Ascending aorta (tissue), 2 donors: Measurements from ENCODE around the gene CEP97. TPM values are rescaled to one million over a fixed set of nuclear protein-coding genes. Genes with fewer than 3 reads are reported as not detected.
A peak's percentile ranks its signal among the peaks of the same experiment; 100 is the strongest.

Source experiments
- DNase-seq, 2 donors: peaks; one replicate each; pipeline ENCODE4 v3.0.0-alpha.2; 2019; ENCODE audit warnings: low spot score in 2 of 2
- H3K27ac ChIP-seq, 2 donors: fragments of 200-600 bp; sonication (generic); one replicate each; pipeline ENCODE4 v1.5.1; 2016 to 2017; ENCODE audit warnings: mild to moderate bottlenecking in 1 of 2
- H3K27me3 ChIP-seq: fragments of 200-600 bp; sonication (generic); one replicate; pipeline ENCODE4 v1.5.1; 2017
- H3K36me3 ChIP-seq, 2 donors: fragments of 200-600 bp; sonication (generic); one replicate each; pipeline ENCODE4 v1.5.1; 2016
- H3K4me1 ChIP-seq, 2 donors: fragments of 200-600 bp; sonication (generic); one replicate each; pipeline ENCODE4 v1.5.1; 2016 to 2017; ENCODE audit warnings: mild to moderate bottlenecking in 1 of 2
- H3K4me3 ChIP-seq, 2 donors: fragments of 200-600 bp; sonication (generic); one replicate each; pipeline ENCODE4 v1.5.1; 2016 to 2017; ENCODE audit warnings: mild to moderate bottlenecking in 1 of 2
- H3K9me3 ChIP-seq, 2 donors: fragments of 200-600 bp; sonication (generic); one replicate each; pipeline ENCODE4 v1.5.1; 2016
- CTCF ChIP-seq, 3 experiments: fragments of 200-600 bp in 2 of 3; fragments of 450-650 bp in 1 of 3; sonication (generic) in 2 of 3; IDR thresholded peaks; one replicate each; pipeline ENCODE4 v1.5.1; 2016 to 2019; ENCODE audit warnings: antibody characterized with exemption in 3 of 3, mild to moderate bottlenecking in 1 of 3, moderate library complexity in 1 of 3
- intact Hi-C: fragments of 100-400 bp; cut with DNase I; formaldehyde crosslinking; loops from one replicate; pipeline ENCODE4 v1.15.1; 2023
- total RNA-seq: library from RNA; depleted of rRNA; stranded (reverse); fragments of >200 nt; gene quantifications from one replicate; pipeline ENCODE4 v1.1.0, GENCODE V29; 2016

CEP97 gene, protein sequence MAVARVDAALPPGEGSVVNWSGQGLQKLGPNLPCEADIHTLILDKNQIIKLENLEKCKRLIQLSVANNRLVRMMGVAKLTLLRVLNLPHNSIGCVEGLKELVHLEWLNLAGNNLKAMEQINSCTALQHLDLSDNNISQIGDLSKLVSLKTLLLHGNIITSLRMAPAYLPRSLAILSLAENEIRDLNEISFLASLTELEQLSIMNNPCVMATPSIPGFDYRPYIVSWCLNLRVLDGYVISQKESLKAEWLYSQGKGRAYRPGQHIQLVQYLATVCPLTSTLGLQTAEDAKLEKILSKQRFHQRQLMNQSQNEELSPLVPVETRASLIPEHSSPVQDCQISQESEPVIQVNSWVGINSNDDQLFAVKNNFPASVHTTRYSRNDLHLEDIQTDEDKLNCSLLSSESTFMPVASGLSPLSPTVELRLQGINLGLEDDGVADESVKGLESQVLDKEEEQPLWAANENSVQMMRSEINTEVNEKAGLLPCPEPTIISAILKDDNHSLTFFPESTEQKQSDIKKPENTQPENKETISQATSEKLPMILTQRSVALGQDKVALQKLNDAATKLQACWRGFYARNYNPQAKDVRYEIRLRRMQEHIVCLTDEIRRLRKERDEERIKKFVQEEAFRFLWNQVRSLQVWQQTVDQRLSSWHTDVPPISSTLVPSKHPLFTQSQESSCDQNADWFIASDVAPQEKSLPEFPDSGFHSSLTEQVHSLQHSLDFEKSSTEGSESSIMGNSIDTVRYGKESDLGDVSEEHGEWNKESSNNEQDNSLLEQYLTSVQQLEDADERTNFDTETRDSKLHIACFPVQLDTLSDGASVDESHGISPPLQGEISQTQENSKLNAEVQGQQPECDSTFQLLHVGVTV
- total RNA-seq: 1.3 TPM

DNA sequence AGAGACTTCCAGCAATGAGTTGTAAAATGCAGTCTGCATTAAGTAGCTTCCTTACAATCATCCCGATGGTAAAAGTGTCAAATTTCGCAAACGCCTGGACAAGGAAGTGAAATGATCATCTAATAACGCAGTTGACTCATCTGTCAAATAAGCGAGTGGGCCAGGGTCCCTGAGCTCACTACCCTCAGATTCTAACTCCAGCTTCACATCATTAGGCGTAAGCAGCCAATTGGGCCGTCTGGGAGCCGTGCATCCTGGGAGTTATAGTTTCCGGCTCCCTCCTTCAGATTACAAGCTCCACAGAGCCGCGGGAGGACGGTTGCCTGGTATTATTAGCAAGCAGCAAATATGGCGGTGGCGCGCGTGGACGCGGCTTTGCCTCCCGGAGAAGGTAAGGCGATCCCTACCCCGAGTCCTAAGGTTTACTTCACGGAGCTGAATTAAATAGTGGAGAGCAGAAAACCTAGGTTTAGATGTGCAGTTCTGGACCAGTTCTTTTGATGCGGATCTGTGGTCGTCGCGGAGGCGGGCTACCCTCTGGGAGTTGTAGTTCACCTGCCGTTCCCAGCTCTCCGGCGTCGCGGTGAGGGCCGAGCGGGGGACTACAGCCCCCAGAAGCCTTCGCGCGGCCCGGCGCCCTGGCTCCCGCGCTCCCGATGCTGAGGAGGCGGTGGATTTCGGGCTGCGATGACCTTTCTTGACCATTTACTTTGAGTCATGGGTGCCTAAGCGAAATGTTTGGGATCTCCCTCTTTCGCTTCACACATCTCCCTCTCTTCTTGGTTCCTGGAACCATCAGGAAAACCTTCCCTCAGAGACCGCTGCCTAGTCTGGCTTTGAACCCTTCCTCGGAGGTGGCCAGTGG lies at the start of gene CEP97:
Gene CEP97 (plus strand): TSS at position 286 of the 865 bp plus-strand sequence. CDS start 63 bp downstream, at position 349.
- intact Hi-C loops: loop anchor here (1.0 to 5.0 kb wide), 4 partner anchors 38 to 150 kb away; partner anchors contain the start of genes NFKBIZ, NXPE3, PCNP and RPL24
- no peaks in the 10 kb centered on the region for H3K9me3 ChIP-seq
- TF ChIP-seq CTCF (IDR thresholded peaks at IDR 0.05): peak in 1 of 3 experiments; percentile 6

GRCh38 chr3:101675709-101676215 lies 48.7 kb upstream of the CEP97 start:
- DNase-seq: peak in 1 of 2 donors; percentile 72
- intact Hi-C loops: loop anchor here (1.0 to 5.0 kb wide), 5 partner anchors 101 to 1275 kb away; partner anchors contain the start of genes LNP1, NXPE3, PCNP and SENP7
- Histone ChIP-seq H3K27ac (peak overlapping the region; percentile 93 to 95), H3K9me3 (no peaks in the 10 kb centered on the region), H3K4me1 (peaks cover 5 to 12% of the 10 kb centered on the region in 2 donors), H3K4me3 (peak overlapping the region; percentile 94 to 95), H3K36me3 (peaks cover 15 to 17% of the 10 kb centered on the region in 2 donors), H3K27me3 (no peaks in the 10 kb centered on the region)
- no peak for TF ChIP-seq CTCF (IDR thresholded peaks at IDR 0.05)

More for the DNA sequence above, at the start of gene CEP97:
- Histone ChIP-seq H3K27me3 (no peaks in the 10 kb centered on the region), H3K4me1 (peaks cover 0 to 4% of the 10 kb centered on the region in 2 donors), H3K36me3 (no peaks in the 10 kb centered on the region), H3K4me3 (peak within 1 kb of the TSS; percentile 70 to 75), H3K27ac (peak within 1 kb of the TSS; percentile 54 to 72)
- peak; percentile 80 to 96 for DNase-seq

- H3K9me3 ChIP-seq: no peaks in the 10 kb centered on the region
- peak in 1 of 3 experiments; percentile 12 for TF ChIP-seq CTCF (IDR thresholded peaks at IDR 0.05)
- H3K4me1 ChIP-seq: peaks cover 5 to 12% of the 10 kb centered on the region in 2 donors
- peaks cover 18 to 20% of the 10 kb centered on the region in 2 donors for H3K36me3 ChIP-seq
- H3K27ac ChIP-seq: peak overlapping the region; percentile 93 to 95
- H3K4me3 ChIP-seq: peak overlapping the region; percentile 94 to 95
- DNase-seq: peak; percentile 77 to 96
- H3K27me3 ChIP-seq: no peaks in the 10 kb centered on the region
- intact Hi-C loops: loop anchor here (1.0 to 5.0 kb wide), 5 partner anchors 102 to 1275 kb away; partner anchors contain the start of genes LNP1, NXPE3, PCNP and SENP7
These were observed 48.1 kb upstream of the CEP97 start for GRCh38 chr3:101676216-101676764.

DNA sequence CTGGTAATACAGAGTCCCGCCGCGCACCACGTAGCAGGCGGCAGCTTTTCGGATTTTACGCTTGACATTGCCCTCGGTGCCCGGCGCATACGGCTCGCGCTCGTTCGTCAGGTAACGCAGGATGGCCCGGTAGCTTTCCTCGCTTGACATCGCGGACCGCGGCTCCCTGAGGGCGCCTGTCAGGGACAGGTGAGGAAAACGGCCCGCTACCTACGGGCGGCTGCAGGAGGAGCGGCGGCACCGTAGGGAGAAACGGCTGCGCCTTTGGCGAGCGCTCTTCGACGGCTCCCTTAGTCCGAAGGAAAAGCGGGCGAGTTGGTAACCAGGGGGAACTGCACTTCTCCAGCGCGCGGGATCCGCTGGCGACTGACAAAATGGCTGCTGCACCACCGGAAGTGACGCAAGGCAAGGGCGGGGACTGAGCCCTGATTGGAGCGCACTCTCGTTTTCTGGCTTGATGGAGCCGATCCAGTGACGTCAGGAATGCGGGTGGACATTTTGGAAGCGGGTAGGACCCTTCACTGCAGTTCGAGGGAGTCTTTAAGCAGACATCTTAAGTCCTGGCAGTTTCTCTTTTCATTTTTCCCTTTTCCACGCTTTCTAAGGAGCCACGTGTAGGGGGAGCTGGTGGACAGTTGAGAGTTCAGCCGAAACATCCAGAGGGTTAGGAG lies 47.5 kb upstream of the CEP97 start, which contains the start of gene ZBTB11:
Gene ZBTB11 (minus strand): TSS at position 368 of the 671 bp plus-strand sequence. CDS start 218 bp downstream, at position 150.
- peak; percentile 40 to 66 (median 45) for TF ChIP-seq CTCF (IDR thresholded peaks at IDR 0.05)
- intact Hi-C loops: loop anchor here (1.0 to 5.0 kb wide), 8 partner anchors 9 to 1276 kb away; partner anchors contain the start of genes LNP1, NFKBIZ, NXPE3 and PCNP
- DNase-seq: peak; percentile 97 to 100
- Histone ChIP-seq H3K4me3 (peak within 1 kb of the TSS; percentile 94 to 95), H3K9me3 (no peaks in the 10 kb centered on the region), H3K4me1 (peaks cover 5 to 12% of the 10 kb centered on the region in 2 donors), H3K36me3 (peaks cover 23 to 24% of the 10 kb centered on the region in 2 donors), H3K27me3 (no peaks in the 10 kb centered on the region), H3K27ac (peak within 1 kb of the TSS; percentile 93 to 95)
